ENCODE results near the gene SUFU.

The SUFU gene

GRCh38 chr10:102642736-102643335 is 139.1 kb downstream of the SUFU start:
- no peak for FAIRE-seq

DNA sequence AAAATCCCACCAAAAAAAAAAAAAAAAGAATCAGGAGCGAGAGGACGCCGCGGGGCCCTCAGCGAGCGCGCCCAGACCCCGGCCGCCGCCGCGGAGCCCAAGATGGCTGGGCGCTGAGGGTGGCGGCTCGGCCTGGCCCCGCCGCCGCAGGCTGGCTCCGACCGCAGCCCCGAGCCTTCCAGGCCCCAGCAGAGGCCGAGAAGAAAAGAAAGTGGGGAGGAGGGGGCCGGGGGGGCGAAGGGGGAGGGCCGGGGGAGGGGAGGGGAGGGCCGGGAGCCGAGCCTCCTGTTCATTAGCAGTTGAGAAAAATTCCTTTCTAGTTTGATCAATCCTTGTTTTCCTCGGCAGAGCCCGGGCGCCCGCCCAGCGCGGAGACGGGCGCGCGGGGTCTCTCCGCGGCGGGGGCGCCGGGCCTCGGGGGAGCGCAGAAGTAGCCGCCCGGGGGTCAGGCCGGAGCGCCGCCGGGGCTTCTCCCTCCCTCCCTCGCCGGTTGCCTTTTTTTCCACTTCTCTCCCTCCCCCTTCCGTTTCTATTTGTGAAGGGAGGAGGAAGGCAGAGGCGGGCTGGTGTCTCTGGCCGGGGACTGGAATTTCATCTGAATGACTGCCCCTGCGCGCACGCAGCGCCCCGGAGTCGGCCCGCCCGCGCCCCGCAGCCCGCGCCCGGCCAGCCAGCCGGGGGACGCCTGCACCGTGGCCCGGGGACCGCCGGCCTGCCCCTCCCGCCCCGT is 139.7 kb downstream of the SUFU start:
- FAIRE-seq, result no peak

DNA sequence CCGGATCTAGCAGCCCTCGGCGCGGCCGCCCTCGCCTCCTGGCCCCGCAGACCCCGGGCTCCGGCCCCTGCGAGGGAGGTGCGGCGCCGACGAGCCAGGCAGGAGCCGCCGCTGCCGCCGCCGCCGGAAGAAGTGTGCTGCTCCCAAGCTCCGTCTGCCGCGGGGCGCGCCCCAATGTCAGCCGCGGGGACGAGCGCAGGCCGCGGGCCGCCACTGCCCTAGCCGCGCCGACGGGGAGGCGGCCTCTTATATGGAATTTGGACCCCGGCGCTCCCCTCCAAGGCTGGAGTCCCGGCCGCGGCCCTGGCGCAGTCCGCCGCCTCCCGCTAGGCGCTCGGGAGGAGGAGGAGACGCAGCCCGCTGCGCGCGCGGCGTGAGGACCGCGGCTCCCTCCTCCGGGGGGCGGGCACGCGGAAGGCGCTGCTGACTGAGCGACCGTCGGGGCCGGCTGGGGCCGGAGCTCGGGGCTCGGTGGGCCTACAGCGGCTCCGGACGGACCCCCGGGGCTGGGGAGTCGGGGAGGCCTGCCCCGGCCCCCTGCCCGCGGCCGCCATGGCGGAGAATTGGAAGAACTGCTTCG is 140.4 kb downstream of the SUFU start, which contains the start of gene TRIM8:
Gene TRIM8 (plus strand): TSS at position 414 of the 580 bp plus-strand sequence. CDS start 139 bp downstream, at position 553.
- FAIRE-seq, result no peak

DNA sequence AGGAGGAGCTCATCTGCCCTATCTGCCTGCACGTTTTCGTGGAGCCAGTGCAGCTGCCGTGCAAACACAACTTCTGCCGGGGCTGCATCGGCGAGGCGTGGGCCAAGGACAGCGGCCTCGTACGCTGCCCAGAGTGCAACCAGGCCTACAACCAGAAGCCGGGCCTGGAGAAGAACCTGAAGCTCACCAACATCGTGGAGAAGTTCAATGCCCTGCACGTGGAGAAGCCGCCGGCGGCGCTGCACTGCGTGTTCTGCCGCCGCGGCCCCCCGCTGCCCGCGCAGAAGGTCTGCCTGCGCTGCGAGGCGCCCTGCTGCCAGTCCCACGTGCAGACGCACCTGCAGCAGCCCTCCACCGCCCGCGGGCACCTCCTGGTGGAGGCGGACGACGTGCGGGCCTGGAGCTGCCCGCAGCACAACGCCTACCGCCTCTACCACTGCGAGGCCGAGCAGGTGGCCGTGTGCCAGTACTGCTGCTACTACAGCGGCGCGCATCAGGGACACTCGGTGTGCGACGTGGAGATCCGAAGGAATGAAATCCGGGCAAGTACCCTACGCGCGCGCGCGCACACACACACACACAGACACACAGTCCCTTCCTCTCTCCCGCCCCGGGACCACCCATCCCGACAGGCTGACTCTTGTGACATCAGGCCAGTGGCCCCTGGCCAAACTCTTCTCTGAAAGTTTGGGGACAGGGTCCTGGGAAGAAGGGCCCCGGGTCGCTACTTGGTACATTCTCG is 141.0 kb downstream of the SUFU start:
- no peak for FAIRE-seq

- FAIRE-seq, result no peak
These were observed 141.6 kb downstream of the SUFU start for GRCh38 chr10:102645388-102645740.

DNA sequence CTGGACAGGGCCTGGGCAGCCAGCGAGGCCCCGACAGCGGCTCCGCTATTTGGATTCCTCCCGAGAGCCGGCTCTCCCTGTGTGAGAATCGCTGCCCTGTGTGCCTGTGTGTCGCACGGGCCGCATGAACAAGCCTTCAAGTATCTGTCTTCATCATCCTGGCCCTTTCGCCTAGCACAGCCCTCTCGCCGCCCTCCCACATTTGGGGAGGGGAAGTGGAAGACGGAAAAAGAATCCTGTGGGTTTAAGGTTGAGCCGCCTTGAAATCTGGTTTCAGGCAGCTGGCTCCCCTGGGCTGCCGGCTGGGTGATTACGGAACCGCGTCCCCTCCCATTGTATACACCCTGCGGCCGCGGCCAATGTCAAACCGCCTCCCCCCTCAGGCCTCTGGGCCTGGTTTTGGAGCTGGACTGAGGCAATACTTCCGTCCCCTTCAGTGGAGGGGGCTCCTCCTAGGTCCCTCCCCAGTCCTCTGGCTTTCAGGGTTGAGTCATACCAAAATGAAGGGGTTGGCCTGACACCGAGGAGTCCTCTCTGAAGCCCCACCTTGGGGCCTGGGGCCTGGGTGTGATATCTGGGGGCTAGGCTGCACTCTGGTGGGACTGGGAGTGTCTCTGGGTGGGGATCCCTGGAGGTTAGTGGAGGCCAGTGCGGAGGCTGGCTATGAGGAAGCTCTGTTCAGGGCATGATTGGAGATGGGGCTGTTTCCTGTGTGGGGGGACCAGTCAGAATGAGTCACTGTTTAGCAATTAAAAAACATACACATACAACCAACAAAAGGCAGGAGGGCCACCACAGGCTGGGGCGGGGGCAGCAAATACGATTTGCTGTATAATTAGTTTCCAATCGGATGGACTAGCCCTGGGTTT is 142.2 kb downstream of the SUFU start:
- no peak for FAIRE-seq

- no peak for FAIRE-seq
These were observed 143.1 kb downstream of the SUFU start for GRCh38 chr10:102646610-102647442.

DNA sequence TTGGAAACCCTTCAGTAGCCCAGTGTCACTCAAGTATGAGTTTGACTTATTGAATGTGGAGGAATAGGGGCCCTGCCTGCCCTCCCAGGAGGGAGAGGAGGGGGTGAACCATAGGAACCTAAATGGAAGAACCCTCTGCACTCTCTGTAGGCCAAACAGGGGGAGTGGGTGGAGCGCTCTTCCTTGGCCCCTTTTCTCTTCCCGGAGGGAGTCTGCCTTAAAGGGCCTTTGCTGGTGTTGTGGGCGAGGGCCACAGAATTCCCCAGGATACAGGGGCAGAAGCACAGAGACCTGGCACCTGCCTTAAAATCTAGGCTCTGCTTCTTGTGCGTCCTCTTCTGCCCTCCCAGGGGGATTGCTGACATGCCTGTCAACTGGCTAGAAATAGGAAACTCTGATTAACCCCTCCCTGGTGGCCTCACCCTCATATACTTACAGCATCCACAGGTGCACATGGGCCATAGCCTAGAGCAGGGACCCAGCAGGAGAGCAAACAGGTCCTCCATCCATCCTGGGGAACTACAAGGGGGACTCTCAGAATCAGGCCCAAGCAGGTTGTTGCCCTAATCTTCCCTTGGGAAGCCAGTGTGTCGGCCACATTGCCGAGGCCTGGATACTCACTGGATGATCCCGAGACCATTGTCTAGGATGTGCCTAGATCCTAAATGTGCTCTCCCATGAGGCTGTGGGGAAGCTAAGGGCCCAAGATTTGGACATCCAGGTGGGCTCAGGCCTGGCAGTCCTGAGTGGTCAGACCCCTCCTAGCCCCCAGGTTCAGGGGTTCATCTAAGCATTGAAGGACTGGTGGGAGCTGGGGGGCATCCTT is 143.9 kb downstream of the SUFU start:
- no peak for FAIRE-seq

GRCh38 chr10:102648269-102648888 is 144.6 kb downstream of the SUFU start:
- no peak for FAIRE-seq

- FAIRE-seq, result no peak
These were observed 145.4 kb downstream of the SUFU start for GRCh38 chr10:102648889-102649796.

DNA sequence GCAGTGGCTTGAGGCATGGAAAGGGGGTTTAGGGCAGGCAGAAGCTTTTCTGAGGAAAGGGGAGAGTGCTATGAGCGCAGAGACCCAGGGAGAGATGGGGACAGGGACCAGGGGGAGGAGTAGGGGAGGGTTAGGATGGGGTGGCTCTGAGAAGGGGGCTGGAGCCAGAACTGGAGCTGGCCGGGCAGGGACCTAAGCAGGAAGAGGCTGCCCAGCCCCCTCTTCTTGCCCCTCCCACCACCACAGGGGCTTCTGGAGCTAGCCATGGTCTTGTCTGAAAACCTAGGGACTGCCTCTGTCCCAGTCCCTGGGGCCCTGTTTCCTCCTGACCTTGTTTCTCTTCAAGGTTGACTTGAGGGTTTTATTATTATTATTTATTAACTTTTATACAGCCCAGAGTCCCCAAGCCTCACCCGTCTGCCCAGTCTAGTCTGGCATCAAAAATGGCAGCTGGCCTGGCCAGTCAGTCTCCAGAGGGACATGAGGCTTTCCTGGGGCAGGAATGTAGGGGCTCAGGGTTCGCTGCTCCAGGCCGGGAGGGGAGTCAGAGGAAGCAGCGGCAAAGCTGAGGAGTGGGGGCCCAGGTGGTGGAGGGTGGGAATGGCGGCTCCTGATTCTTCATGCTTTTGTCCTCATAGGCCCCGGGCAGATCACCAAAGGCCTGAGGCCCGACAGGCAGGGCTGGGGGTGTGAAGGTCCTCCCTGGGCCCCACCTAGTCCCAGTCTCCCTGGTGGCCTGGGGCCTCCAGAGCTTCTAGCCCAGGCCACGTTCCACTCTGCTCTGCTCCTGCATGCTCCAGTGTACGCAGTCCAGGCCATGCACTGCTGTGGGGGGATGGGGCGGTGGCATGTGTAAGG is 146.3 kb downstream of the SUFU start:
- FAIRE-seq, result no peak

- no peak for FAIRE-seq
These were observed 147.1 kb downstream of the SUFU start for GRCh38 chr10:102650655-102651454.

- FAIRE-seq, result no peak
These were observed 147.8 kb downstream of the SUFU start for GRCh38 chr10:102651455-102652169.

DNA sequence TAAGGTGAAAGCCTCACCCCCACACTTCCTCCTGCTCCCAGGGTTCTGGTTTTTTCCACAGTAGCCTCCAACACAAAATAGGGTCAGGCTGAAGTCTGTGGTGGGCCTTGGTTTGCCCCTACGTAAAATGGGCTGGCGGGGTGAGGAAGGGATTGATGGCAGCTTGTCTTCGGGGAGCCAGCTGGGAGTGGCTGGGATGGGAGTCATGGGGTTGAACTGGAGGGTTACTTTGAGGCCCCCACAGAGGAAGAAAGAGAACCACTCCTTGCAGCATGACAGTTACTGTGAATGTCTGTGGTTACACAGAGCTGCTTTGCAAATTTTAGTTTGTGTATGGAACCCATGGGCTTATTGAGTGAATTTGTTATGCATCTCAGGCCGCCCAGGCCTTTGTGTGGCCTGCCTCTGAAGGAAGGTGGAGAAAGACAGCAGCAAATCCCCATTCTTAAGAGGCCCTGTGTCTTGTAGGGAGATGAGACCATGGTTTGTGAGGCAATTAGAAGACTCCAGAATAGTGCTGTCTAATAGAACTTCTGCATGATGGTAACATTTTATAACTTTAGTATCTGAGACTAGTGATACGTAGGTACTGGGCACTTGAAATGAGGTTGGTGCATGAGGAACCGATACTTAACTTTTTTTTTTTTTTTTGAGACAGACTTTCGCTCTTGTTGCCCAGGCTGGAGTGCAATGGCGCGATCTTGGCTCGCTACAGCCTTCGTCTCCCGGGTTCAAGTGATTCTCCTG is 148.6 kb downstream of the SUFU start:
- FAIRE-seq, result no peak

DNA sequence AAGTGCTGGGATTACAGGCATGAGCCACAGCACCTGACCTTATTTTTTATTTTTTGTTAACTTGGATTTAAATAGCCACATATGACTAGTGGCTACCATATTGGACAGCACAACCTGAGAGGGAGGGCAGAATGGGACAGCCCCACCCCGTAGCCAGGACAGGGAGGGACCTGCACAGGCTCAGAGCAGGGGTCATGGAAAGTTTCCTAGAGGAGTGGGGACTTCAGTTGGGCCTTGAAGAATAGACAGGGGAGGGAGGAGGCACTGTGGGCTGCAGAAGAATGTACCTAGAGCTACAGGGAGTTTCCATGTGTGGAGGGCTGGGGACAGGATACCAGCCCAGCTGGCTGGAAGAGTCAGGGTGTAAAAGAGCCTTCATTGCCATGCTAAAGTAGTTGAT is 149.3 kb downstream of the SUFU start:
- FAIRE-seq, result no peak

GRCh38 chr10:102654566-102654965 is 150.8 kb downstream of the SUFU start:
- FAIRE-seq, result no peak
